ENCODE measurements around the gene RIN3. TPM values are rescaled to one million over a fixed set of nuclear protein-coding genes. Genes with fewer than 3 reads are reported as not detected.
"Not testable (repeated sequence)": the region's sequence is repeated elsewhere in the genome, so short reads cannot be mapped to it uniquely, and the experiment has no call there.

Gene RIN3
- polyA plus RNA-seq, 1 donor = 10.8 TPM

DNA sequence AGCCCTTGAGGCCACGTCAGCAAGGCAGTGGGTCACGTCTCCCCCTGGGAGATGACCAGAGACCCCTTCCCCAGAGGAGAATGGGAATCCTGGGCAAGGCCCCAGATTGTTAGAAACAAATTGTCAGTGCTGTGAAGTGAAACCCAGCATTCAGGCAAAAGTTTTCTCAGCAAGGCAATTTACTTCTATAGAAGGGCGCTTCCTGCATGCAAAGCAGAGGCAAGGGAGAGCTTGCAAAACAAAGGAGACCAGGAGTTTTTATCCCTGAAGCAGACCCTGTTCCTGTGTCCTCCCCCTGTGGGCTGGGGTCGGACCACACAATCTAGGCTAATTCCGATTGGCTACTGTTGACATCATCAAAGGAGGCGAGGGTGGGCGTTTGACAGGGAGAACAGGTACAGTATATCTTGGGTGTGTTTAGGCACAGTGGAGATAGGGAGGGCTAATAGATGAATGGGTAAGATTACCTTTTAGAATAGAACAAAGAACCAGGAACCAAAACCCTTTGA lies 114.2 kb downstream of the RIN3 start:
- DNase-seq (ENCODE audit: low read depth) = no peak

DNA sequence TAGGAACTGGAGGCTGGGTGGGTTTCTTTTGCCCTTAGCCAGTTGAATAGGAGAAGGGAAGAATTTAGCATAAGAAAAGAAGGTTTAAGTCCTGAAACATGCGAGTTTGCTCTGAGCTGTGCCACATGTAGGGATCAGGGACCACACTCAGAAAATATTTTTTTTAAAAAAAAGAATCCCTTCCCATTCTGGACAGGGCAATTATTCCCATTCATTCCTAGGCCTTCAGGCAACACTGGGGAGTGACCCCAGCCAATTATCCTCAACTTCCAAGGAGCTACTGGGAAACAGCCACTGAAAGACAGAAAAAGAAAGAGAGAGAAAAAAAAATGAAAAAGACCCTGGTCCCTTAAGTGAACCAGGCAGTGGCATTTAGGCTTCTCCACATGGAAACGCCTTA lies 115.1 kb downstream of the RIN3 start:
- no peak for DNase-seq (ENCODE audit: low read depth)

DNA sequence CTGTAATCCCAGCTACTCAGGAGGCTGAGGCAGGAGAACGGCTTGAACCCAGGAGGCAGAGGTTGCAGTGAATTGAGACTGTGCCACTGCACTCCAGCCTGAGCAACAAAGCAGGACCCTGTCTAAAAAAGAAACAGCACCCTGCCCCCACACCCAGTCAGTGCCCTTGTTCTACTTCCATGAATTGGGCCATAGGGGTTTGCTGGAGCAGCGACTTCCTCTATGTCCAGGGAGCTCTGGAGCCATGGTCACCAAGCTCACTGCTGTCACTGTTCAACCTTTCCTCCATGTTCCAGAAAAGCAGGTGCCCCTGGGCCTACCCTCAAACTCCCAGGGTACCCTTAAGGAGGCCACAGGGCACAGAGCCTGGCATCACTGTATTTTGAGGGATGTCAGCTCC lies 116.8 kb downstream of the RIN3 start:
- DNase-seq (ENCODE audit: low read depth) = no peak

DNA sequence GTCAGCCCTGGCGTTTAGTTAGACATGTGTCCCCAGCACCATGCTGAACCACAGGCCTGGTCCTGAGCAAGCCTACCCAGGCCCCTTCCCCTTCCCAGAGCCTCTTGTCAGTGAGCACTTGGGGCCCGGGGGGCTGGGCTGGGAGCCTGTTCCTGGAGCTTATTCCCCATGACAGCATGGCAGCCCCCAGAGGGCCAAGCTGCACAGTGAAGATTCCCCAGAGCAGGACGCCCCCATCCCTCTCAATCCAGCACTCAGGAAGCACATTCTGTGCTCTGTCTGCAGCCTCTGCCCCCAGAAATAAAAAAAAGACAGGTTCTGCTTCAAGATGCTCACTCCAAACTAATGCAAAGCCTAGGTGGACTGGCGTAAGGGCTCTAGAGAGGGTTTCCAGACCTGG lies 117.5 kb downstream of the RIN3 start:
- no peak for DNase-seq (ENCODE audit: low read depth)

DNA sequence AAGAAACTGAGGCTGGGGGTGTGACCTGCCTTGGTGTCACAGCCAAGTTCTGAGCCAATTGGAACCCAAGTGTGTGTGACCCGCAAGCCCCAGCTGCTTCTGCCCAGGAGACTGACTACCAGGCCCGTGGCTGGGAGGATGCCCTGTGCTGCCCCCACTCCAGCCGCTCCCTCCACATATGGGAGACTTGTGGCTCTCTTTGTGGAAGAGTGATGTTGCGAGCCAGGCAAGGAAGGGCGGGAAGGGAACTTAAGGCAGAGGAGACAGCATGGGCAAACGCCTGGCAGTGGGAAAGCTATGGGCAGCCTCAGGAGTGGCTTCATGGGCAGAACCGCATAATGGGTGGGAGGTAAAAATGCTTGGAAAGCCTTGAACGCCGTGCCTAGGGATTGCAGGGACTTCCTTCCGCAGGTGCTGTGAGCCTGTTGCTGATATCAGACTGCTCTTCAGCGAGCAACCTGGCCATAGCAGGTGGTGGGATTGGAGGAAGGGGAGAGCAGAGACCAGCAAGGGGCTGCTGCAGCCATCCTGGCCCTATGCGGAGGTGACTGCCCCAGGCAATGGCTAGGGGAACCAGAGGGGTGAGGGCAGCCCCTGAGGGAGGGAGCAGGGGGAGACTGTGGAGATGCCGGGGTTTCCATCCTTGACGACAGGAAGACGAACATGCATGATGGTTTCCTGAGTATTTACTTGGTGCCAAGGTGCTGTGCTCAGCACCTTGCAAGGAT lies 119.1 kb downstream of the RIN3 start:
- DNase-seq (ENCODE audit: low read depth) = no peak

DNA sequence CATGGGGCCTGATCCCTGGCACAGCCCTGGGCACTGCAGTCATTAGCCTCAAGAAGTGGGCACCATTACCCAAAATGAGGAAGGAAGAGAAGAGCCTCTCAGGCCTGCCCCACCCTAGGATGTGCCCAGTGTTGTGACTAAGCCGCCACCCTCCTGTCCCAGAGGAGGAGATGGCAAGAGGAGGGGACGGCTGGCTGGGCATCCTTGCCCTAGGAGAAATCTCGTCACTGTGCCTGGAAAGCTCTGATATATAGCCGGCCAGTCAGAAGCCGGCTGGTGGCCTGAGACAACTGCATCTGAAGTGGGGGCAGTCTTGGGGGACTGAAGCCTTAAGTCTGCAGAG lies 119.7 kb downstream of the RIN3 start:
- DNase-seq (ENCODE audit: low read depth) = no peak

DNA sequence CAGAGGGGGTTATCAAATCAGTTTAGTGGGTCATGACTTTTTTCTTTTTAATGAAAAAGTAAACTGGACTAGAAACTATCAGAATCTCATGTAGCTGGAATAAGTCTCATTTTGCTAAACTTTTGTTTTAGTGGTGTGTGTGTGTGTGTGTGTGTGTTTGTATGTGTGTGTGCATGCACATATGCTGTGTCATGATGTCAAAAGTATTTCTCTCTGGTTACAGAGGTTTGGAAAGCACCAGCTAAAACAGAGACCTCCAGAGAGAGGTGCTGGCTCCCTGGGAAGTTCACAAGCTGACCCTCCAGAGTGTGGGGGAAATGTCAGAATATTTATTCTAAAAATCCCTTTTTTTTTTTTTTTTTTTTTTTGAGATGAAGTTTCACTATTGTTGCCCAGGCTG lies 120.1 kb downstream of the RIN3 start:
- DNase-seq (ENCODE audit: low read depth) = no peak

DNA sequence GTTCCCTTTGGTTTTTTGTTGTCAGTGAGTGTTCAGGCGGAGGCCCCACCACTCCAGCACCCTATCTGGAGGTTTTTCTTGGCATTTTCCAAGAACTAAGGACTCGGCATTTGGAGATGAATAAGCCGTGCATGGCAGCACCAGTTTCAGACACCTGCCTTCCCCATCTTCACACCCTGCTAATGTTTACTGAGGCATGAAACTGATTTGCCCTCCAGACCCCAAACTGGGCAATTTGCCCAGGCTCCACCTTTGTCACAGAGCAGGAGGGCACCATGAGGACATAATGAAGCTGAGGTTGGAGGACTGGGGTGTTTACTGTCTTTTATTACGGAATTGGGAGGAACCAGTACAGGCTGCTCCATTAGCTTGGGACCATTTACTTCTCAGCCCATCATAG lies 121.5 kb downstream of the RIN3 start:
- DNase-seq (ENCODE audit: low read depth) = no peak

DNA sequence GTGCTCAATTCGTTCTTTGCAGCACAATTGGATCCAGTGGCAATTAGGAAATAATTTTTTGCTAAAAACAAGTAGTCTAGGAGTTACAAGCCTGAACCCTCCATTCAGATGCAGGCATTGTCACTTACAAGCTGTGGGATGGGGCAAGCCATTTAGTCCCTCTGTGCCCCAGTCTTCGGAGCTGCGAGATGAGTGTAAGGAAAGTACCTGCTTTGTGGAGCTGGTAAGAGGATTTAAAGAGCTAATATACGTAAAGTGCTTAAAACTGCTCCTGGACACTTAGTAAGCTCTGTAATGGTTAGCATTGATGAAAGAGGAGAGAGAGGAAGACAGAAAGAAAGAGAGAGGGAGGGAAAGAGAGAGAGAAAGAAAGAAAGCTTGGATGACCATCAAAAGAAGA lies 122.3 kb downstream of the RIN3 start:
- DNase-seq (ENCODE audit: low read depth) = no peak

DNA sequence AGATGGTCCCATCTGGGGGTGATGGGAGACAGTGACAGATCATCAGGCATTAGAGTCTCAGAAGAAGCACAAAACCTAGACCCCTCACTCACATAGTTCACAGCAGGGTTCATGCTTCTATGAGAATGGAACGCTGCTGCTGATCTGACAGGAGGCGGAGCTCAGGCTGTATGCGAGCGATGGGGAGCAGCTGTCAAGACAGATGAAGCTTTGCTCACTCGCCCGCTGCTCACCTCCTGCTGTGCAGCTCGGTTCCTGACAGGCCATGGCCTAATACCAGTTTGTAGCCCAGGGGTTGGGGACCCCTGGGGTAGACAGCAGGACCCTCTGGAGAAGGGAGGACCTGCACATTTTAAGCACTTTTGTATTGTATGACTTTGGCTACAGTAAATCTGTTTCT lies 123.6 kb downstream of the RIN3 start:
- no peak for DNase-seq (ENCODE audit: low read depth)

DNA sequence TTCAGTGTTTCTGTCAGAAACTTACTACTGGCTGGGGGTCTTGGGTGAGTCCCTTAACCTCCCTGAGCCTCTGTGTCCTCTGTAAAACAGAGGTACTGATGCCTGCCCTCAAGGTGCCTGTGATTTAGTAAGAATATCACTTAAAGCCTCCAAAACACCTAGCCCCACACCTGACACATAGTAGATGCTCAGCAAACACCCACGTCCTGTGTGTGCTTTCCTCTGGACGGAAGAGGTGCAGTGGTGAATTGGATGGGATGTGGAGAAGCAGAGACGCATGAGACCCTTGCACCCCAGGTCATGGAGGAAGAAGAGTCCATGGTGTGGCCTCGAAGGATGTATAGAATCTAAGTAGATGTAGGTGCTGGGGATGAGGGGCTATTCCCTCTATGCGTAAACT lies 124.3 kb downstream of the RIN3 start:
- DNase-seq (ENCODE audit: low read depth) = no peak

DNA sequence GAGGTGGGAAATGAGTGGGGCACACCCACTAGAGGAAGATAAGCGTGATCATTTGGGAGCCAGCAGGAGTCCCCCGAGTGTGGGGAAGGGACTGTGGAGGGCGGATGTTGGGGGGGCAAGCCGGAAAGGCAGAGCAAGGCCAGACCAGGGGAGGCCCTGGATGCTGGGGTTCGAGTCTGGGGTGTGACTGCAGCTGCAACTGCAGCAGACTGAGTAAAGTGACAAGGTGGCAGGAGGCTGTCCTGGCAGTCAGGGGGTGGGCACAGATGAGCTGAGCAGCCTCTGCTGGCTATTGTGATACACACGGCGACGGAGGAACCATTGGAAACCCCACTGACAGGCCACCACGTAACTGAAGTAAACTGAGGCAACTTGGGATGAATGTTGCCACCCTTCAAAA lies 124.7 kb downstream of the RIN3 start:
- DNase-seq (ENCODE audit: low read depth) = no peak

DNA sequence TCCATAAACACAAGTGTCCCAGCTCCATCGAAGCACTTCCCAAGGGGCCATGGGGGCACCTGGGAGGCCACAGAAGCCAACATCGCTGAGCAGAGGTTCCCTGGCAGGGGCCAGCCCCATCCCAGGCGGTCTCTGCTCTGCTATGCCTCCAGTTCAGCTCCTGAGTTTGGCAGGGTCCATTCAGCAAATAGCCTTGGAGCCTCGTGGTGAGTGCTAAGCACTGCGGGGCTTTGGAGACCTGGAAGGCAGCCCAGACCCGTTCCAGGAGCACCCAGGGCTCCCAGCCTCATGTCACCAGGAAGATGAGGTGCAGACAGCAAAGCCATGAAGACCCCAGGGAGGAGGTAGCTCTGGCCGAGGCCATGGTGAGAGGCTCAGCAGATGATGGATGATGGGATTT lies 125.3 kb downstream of the RIN3 start:
- no peak for DNase-seq (ENCODE audit: low read depth)

DNA sequence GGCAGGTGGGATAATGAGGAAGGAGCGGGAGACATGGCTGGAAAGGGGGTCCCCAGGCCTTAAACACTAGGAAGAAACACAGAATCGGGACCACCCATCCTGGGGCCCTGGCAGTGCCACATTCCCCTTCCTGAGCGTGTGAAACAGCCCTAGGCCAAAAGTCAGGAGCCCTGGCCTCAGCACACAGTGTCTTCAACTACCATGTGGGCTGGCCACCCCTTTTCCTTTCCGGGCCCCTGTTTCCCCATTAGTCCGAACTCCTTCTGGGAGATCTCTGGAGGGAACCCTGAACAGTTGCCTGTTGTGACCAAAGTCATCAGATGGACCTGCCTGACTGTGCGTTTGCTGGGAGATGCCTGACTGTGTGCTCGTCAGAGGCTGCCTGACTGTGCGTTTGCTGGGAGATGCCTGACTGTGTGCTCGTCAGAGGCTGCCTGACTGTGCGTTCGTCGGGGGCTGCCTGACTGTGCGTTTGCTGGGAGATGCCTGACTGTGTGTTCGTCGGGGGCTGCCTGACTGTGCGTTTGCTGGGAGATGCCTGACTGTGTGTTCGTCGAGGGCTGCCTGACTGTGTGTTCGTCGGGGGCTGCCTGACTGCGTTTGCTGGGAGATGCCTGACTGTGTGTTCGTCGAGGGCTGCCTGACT lies 126.0 kb downstream of the RIN3 start:
- not testable (repeated sequence) for DNase-seq (ENCODE audit: low read depth)

DNA sequence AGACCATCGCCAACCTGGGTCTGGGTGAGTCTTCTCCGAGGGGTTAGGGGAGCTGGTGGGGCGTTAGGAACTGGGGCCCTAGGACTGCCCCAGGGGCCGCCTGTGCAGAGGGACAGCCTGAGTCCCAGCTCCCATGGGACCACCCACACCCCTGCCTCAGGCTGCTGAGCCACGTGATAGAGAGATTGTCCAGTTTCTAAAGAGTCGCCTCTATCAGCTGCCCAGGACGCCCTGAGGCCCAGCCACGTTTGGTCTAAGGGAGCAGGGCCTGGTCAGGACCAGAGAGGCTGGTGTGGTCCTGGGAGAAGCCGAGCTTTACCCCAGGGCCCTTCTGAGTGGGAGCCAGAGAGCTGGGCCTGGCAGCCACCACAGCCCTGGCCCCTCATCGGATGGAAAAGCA lies 127.7 kb downstream of the RIN3 start:
- no peak for DNase-seq (ENCODE audit: low read depth)

DNA sequence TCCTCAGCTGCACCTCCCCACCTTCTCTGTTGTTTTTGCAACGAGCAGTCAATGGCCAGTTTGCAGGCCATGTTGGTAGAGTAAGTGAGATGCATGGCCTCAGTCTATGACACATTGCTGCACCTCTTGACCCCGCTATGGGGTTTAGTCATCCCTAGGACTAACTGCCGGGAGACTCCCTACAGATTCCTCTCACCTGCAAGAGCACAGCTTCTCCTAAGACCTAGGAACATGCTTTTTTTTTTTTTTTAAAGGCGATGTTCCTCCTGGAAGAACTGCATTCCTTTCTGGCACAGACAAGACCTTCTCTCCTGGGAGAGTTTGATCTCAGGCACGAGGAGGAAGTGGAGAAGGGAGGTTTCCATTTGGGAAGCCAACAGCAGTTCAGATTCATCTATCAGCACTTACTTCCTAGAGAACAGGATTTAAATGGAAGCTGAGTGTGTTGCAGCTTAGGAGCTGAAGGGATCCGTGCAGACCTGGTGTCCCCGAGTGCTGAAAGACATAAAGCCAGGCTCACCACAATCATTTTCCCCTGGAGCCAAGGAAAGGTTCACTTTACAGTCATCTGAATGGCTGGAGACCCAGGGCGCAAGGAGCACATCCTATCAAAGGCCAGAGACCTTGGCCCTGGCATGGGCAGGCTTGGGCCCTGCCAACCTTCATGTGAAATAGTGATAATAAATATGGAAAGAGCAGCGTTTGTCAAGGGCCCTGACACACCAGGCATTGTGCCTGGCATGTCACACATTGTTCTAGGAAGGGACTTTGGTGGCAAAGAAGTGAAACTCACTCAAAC lies 130.8 kb downstream of the RIN3 start:
- no peak for DNase-seq (ENCODE audit: low read depth)

DNA sequence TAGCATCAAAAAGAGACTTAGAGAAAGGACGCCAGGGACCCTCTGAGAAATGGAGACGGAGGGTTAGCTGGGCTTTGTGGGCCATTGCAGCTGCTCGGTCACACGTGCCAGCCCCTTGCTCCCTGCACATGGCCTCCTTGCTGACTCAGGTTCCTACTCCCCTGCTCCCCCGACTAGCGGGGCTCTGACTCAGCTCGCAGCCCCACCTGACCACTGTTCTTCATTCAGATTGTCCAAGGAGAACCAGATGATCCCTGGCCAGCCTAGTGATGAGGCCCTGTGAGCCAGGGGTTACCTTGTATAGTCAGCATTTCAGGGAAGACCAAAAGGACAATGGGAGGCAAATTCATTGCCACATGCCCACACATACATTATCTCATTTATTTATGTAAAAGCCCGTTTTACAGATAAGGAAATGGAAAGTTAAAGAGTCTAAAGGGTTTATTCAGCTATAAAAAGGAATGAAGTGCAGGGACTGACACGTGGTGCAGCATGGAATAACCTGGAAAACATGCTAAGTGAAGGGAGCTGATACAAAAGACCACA lies 131.5 kb downstream of the RIN3 start:
- no peak for DNase-seq (ENCODE audit: low read depth)

DNA sequence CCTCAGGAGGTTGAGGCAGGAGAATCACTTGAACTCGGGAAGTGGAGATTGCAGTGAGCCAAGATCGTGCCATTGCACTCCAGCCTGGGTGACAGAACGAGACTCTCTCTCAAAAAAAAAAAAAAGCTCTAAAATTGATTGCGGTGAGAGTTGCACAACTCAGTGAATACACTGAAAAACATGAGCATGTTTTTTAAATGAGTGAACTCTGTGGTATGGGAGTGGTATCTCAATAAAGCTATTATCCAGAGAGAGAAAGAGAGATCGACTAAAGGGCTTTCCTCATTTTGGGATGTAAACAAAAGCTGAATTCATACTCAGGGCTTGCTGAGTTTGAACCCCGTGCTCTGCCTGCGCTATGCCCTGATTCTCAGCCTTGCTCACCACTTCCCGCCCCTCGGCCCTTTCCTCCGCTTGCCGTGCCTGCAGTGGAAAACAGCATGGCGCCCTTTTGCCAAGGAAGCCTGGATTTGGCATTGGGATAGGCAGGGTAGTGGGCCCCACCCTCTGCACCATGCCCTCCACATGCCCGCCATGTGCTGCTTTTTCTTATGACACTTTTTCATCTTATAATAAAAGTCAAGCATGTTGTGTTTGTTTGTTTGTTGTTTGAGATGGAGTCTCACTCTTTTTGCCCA lies 132.4 kb downstream of the RIN3 start:
- no peak for DNase-seq (ENCODE audit: low read depth)

DNA sequence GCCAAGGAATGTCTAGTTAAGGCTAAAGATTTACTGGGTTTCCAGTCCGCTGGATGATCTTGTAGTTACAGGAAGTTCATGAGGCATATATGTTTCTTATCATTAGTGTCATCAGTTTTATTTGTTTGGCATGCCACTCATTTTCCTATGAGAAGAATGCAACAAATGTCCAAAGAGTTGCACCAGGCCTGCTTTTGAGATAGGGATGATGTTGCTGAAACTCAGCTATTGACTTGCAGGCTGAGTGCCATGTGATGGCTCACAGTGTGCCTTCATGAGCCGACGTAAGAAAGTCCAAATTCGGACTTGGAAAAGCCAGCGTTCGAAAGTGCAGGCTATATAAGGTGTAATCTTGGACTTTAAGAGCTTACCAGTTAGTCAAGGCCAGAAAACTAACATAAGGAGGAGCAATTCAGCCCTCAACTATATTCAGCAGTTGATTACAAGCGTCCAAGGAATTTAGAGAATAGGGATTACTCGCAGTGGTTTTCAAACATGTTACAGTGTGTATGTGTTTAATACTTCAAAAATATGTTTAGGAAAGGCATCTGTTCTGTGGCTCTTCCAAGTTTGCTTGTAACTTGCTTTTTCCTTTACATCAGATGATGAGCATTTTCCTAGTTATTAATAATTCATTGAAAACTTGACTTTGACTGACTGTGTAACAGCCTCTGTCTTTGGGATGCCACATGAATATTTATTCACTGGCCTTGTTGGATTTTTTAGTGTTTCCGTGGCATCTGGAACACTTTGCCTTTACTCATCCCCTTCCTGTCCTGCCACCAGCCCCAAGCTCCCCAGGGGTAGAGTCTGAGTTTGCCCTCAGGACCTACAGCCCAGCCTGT lies 133.6 kb downstream of the RIN3 start:
- no peak for DNase-seq (ENCODE audit: low read depth)

DNA sequence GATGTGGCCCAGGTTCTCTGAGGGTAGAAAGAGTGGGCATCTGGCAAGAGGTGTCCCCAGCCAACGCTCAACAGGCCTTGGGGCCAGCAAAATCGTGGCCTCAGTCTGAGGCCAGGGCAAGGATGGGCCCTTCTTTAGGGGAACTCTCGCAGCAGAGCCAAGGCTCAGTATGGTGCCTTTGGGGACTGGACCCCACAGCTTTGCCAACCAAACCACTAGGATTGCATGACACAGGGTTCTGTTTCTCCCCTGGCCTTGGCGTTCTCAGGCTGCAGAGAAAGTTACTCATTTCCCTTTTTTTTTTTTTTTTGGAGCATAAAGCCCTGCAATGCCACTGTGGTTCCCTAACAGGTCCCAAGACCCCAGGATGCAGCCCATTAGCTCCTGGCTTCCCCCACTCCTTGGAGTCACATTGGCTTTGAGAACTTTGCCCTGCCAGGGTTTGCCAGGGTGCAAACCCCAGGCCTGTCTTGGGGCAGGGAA lies 134.3 kb downstream of the RIN3 start:
- no peak for DNase-seq (ENCODE audit: low read depth)

DNA sequence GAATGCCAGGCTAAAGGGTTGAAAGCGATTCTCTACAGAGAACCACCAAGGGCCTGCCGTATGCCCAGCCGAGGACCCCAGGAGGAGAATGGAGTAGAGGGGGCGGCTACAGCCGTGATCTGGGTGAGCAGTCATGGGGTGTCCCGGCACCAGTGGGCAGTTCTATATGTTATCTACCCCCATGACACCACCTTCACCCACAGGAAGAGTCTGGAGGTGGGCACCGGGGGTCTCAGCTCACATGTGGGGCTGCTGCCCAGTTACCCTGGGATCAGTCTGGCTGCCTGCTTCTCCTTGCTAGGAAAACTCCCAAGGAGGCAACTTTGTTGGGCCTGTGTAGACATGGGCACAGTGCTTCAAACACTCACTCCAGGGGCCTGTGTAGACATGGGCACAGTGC lies 135.5 kb downstream of the RIN3 start:
- DNase-seq (ENCODE audit: low read depth) = no peak
